Nephron (organoid): ENCODE results near the gene ZBTB12.

Source experiments
- H3K27ac Mint-ChIP-seq, 3 experiments: 2 replicates each; pipeline ENCODE4 v1.8.0; 2020; ENCODE audit warnings: mixed read lengths in 3 of 3, mild to moderate bottlenecking in 2 of 3, moderate library complexity in 1 of 3
- H3K27me3 Mint-ChIP-seq: 2 replicates; pipeline ENCODE4 v1.8.0; 2021; ENCODE audit warnings: low read depth, mild to moderate bottlenecking, moderate library complexity, mixed read lengths
- H3K36me3 Mint-ChIP-seq: 2 replicates; pipeline ENCODE4 v1.8.0; 2020; ENCODE audit warnings: low read depth, mixed read lengths
- H3K4me1 Mint-ChIP-seq: 2 replicates; pipeline ENCODE4 v1.8.0; 2020; ENCODE audit warnings: mixed read lengths
- H3K4me3 Mint-ChIP-seq, 3 experiments: 2 replicates each; pipeline ENCODE4 v1.8.0; 2020; ENCODE audit warnings: mild to moderate bottlenecking in 3 of 3, mixed read lengths in 3 of 3, moderate library complexity in 2 of 3
- H3K9me3 Mint-ChIP-seq: 2 replicates; pipeline ENCODE4 v1.8.0; 2020; ENCODE audit warnings: mixed read lengths
- TF ChIP-seq, protein P1 (sequence below), 3 experiments: fragments of 200-600 bp; sonication (generic); IDR thresholded peaks; one replicate each; pipeline ENCODE4 v1.5.0; 2021; ENCODE audit warnings: antibody characterized with exemption in 3 of 3; ENCODE audit not compliant: unreplicated experiment in 3 of 3

The ZBTB12 gene

DNA sequence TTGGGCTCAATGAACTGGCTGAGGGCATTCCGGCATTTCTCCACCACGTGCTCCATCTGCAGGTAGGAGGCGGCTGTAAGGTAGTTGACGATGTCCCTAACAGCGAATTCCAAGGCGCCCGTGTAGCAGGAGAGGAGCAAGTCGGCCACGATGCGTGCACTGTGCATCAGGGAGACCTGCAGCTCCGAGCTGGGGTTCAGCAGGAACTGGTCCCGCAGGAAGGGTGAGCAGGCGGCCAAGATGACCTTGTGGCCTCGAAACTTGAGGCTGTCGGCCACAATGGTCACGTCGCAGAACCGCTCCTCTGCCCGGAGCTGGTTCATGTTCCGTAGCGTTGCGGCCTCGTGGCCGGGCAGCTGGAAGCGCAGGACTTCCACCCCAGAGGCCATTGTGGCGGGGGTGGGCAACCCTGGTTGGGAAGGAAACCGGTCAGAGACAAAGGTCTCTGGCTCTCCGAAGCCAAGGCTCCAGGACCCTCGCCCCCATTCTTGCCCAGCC lies 920 bp downstream of the ZBTB12 start:
- TF ChIP-seq, protein P1, sequence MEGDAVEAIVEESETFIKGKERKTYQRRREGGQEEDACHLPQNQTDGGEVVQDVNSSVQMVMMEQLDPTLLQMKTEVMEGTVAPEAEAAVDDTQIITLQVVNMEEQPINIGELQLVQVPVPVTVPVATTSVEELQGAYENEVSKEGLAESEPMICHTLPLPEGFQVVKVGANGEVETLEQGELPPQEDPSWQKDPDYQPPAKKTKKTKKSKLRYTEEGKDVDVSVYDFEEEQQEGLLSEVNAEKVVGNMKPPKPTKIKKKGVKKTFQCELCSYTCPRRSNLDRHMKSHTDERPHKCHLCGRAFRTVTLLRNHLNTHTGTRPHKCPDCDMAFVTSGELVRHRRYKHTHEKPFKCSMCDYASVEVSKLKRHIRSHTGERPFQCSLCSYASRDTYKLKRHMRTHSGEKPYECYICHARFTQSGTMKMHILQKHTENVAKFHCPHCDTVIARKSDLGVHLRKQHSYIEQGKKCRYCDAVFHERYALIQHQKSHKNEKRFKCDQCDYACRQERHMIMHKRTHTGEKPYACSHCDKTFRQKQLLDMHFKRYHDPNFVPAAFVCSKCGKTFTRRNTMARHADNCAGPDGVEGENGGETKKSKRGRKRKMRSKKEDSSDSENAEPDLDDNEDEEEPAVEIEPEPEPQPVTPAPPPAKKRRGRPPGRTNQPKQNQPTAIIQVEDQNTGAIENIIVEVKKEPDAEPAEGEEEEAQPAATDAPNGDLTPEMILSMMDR (IDR thresholded peaks at IDR 0.05; ENCODE audit: unreplicated experiment in 3 of 3), result no peak
- H3K4me1 Mint-ChIP-seq, result peaks cover 34% of the 10 kb centered on the region
- no peaks in the 10 kb centered on the region for H3K9me3 Mint-ChIP-seq
- no peaks in the 10 kb centered on the region for H3K36me3 Mint-ChIP-seq
- no peaks in the 10 kb centered on the region for H3K27me3 Mint-ChIP-seq
- peak overlapping the region; percentile 67 to 97 (median 75) for H3K27ac Mint-ChIP-seq
- peak overlapping the region; percentile 81 to 89 (median 82) for H3K4me3 Mint-ChIP-seq

DNA sequence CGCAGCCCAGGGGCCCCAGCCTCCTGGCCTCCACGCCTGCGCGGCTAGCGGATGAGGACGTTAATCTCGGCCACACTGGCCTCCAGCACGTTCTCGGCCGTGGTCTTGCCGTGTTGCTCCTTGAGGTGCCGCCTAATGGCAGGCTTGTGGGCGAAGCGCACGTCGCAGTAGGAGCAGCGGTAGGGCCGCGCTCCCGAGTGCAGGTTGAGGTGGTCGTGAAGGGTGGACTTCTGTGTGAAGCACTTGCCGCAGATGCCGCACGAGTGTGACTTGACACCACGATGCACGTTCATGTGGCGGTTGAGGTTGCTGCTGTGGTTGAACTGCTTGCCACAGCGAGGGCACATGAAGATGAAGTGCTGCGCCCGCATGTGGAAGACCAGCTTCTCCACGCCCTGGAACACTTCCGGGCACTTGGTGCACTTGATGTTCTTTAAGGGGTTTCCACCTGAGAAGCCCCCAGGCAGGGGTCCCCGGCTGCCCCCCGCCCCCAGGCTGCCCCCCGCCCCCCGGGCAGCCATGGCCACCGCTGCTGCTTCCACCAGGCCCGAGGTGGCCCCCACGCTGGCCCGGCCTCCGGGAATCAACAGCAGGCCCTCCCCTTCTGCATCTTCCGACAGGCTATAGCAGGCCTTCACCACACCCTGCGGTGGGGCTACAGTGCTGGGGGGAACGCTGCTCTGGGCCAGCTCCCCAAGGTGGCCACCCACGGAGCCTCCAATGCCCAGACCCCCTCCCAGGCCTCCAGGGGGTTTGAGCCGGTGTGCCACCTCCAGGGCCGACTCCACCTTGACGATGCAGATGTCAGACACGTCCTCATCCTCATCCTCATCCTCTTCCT lies 1.8 kb downstream of the ZBTB12 start:
- H3K4me1 Mint-ChIP-seq, result peaks cover 32% of the 10 kb centered on the region
- H3K27ac Mint-ChIP-seq, result peak overlapping the region; percentile 48 to 95 (median 81)
- TF ChIP-seq, protein P1 (IDR thresholded peaks at IDR 0.05; ENCODE audit: unreplicated experiment in 3 of 3), result no peak
- no peaks in the 10 kb centered on the region for H3K9me3 Mint-ChIP-seq
- H3K36me3 Mint-ChIP-seq, result peaks cover 7% of the 10 kb centered on the region
- H3K27me3 Mint-ChIP-seq, result no peaks in the 10 kb centered on the region
- peak overlapping the region; percentile 81 to 99 (median 89) for H3K4me3 Mint-ChIP-seq

- Mint-ChIP-seq H3K36me3 (peaks cover 11% of the 10 kb centered on the region), H3K4me1 (peaks cover 32% of the 10 kb centered on the region)
Observed at GRCh38 chr6:31899215-31899614, 2.7 kb downstream of the ZBTB12 start.

GRCh38 chr6:31898383-31899011 lies 3.4 kb downstream of the ZBTB12 start:
- TF ChIP-seq, protein P1 (IDR thresholded peaks at IDR 0.05; ENCODE audit: unreplicated experiment in 3 of 3), result no peak
- Mint-ChIP-seq H3K27ac (peak overlapping the region; percentile 88 to 95 (median 92)), H3K36me3 (peaks cover 13% of the 10 kb centered on the region), H3K9me3 (no peaks in the 10 kb centered on the region), H3K4me3 (peak overlapping the region; percentile 97 to 99 (median 99)), H3K27me3 (no peaks in the 10 kb centered on the region), H3K4me1 (peaks cover 32% of the 10 kb centered on the region)

More at GRCh38 chr6:31899215-31899614, 2.7 kb downstream of the ZBTB12 start:
- Mint-ChIP-seq H3K4me3 (peak overlapping the region; percentile 77 to 99 (median 89)), H3K27me3 (no peaks in the 10 kb centered on the region), H3K9me3 (no peaks in the 10 kb centered on the region), H3K27ac (peak overlapping the region; percentile 48 to 95 (median 81))
- TF ChIP-seq, protein P1 (IDR thresholded peaks at IDR 0.05; ENCODE audit: unreplicated experiment in 3 of 3), result no peak

DNA sequence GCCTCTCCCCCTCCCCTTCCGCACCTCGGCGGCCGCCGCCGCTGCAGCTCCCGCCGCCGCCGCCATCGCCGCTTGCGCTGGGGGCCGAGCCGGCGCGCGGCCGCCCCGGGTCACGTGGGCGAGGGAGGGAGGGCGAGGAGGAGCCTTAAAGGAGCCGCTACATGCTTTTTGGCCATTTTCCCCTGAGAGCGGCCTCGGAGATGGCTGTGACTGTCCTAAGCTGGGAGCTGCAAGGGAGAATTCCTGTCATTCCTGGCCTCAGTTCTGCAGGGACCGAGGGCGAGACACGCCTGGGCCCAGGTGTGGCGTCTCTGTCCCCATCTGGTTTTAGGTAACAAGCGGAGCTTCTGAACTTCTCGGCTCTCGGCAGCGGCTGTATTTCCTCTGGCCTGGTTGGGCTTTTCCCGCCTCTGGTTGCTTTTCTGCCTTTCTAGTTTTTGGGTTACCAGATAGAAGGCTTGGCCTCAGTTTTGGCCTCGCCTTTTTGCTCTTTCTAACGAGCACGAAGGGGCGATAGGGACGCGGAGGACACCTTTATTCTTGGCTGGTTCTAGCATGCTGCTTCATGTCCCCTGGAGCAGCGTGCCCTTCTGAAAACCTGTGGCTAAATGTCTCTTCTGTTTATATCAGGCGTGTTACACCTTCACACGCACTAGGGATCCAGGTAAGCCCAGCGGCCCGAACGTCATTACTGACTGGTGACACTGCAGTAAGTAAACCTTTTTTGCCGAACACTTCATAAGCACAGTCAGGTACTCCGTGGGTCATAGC lies 4.1 kb downstream of the ZBTB12 start, which contains the start of gene EHMT2:
Gene EHMT2, minus strand, starts transcription at position 87 of the 771 bp plus-strand sequence. Its CDS starts 21 bp downstream, at position 66.
- no peaks in the 10 kb centered on the region for H3K9me3 Mint-ChIP-seq
- peaks cover 17% of the 10 kb centered on the region for H3K36me3 Mint-ChIP-seq
- no peaks in the 10 kb centered on the region for H3K27me3 Mint-ChIP-seq
- TF ChIP-seq, protein P1 (IDR thresholded peaks at IDR 0.05; ENCODE audit: unreplicated experiment in 3 of 3), result no peak
- peak within 1 kb of the TSS; percentile 97 to 99 (median 99) for H3K4me3 Mint-ChIP-seq
- peak within 1 kb of the TSS; percentile 88 to 95 (median 92) for H3K27ac Mint-ChIP-seq
- H3K4me1 Mint-ChIP-seq, result peaks cover 28% of the 10 kb centered on the region
